ENCODE data around the gene DCAF11. TPM values are rescaled to one million over a fixed set of nuclear protein-coding genes. Genes with fewer than 3 reads are reported as not detected.

Gene DCAF11
- total RNA-seq, 1 donor from 2014 or later, result 75.6 TPM

- DNase-seq (ENCODE audit: extremely low spot score in 2 of 2), result no peak
- peaks cover 0 to 56% of the 10 kb centered on the region in 2 donors for H3K36me3 ChIP-seq
Observed at GRCh38 chr14:24122416-24122815, 7.8 kb downstream of the DCAF11 start.

GRCh38 chr14:24122898-24123297, 8.3 kb downstream of the DCAF11 start:
- Histone ChIP-seq H3K4me3 (no peak overlapping the region), H3K27ac (no peak overlapping the region), H3K4me1 (no peaks in the 10 kb centered on the region), H3K36me3 (peaks cover 0 to 51% of the 10 kb centered on the region in 2 donors), H3K9me3 (no peaks in the 10 kb centered on the region), H3K27me3 (no peaks in the 10 kb centered on the region)
- TF ChIP-seq CTCF (IDR thresholded peaks at IDR 0.05), result no peak
- no peak for TF ChIP-seq POLR2AphosphoS5 (IDR thresholded peaks at IDR 0.05; ENCODE audit: insufficient read depth in 1 of 2, low read depth in 1 of 2)
- TF ChIP-seq POLR2A (IDR thresholded peaks at IDR 0.05), result no peak
- no peak for DNase-seq (ENCODE audit: extremely low spot score in 2 of 2)
- intact Hi-C loops (cut with DNase I), result no loop called here

More at GRCh38 chr14:24122416-24122815, 7.8 kb downstream of the DCAF11 start:
- Histone ChIP-seq H3K4me3 (no peak overlapping the region), H3K27me3 (no peaks in the 10 kb centered on the region), H3K27ac (no peak overlapping the region), H3K9me3 (no peaks in the 10 kb centered on the region), H3K4me1 (no peaks in the 10 kb centered on the region)
- TF ChIP-seq POLR2AphosphoS5 (IDR thresholded peaks at IDR 0.05; ENCODE audit: insufficient read depth in 1 of 2, low read depth in 1 of 2) (no peak), CTCF (IDR thresholded peaks at IDR 0.05) (no peak), POLR2A (IDR thresholded peaks at IDR 0.05) (no peak)
- intact Hi-C loops (cut with DNase I), result no loop called here

- H3K4me3 ChIP-seq, result no peak overlapping the region
- H3K27me3 ChIP-seq, result no peaks in the 10 kb centered on the region
- TF ChIP-seq POLR2A (IDR thresholded peaks at IDR 0.05), result no peak
- no peak for TF ChIP-seq CTCF (IDR thresholded peaks at IDR 0.05)
- no peak for TF ChIP-seq POLR2AphosphoS5 (IDR thresholded peaks at IDR 0.05; ENCODE audit: insufficient read depth in 1 of 2, low read depth in 1 of 2)
- H3K9me3 ChIP-seq, result no peaks in the 10 kb centered on the region
- H3K27ac ChIP-seq, result no peak overlapping the region
- intact Hi-C loops (cut with DNase I), result no loop called here
- H3K36me3 ChIP-seq, result peaks cover 0 to 43% of the 10 kb centered on the region in 2 donors
- H3K4me1 ChIP-seq, result no peaks in the 10 kb centered on the region
- DNase-seq (ENCODE audit: extremely low spot score in 2 of 2), result no peak
Observed at GRCh38 chr14:24123424-24124417, 9.1 kb downstream of the DCAF11 start.

- H3K4me3 ChIP-seq, result no peak overlapping the region
- H3K4me1 ChIP-seq, result no peaks in the 10 kb centered on the region
- no peak for TF ChIP-seq POLR2A (IDR thresholded peaks at IDR 0.05)
- TF ChIP-seq POLR2AphosphoS5 (IDR thresholded peaks at IDR 0.05; ENCODE audit: insufficient read depth in 1 of 2, low read depth in 1 of 2), result no peak
- no peak for TF ChIP-seq CTCF (IDR thresholded peaks at IDR 0.05)
- peaks cover 0 to 18% of the 10 kb centered on the region in 2 donors for H3K36me3 ChIP-seq
- H3K9me3 ChIP-seq, result no peaks in the 10 kb centered on the region
- no peaks in the 10 kb centered on the region for H3K27me3 ChIP-seq
- H3K27ac ChIP-seq, result no peak overlapping the region
- intact Hi-C loops (cut with DNase I), result no loop called here
- no peak for DNase-seq (ENCODE audit: extremely low spot score in 2 of 2)
Observed at GRCh38 chr14:24126939-24127338, 12.4 kb downstream of the DCAF11 start.

GRCh38 chr14:24127673-24128072, 13.1 kb downstream of the DCAF11 start:
- intact Hi-C loops (cut with DNase I), result no loop called here
- Histone ChIP-seq H3K4me3 (no peak overlapping the region), H3K9me3 (no peaks in the 10 kb centered on the region), H3K4me1 (no peaks in the 10 kb centered on the region), H3K36me3 (peaks cover 0 to 10% of the 10 kb centered on the region in 2 donors), H3K27me3 (no peaks in the 10 kb centered on the region), H3K27ac (no peak overlapping the region)
- no peak for TF ChIP-seq POLR2A (IDR thresholded peaks at IDR 0.05)
- DNase-seq (ENCODE audit: extremely low spot score in 2 of 2), result no peak

All from vagina (tissue), 2 donors.